HUES48 (cell line): Measurements from ENCODE around the gene FIBP.
"Not testable (repeated sequence)": the region's sequence is repeated elsewhere in the genome, so short reads cannot be mapped to it uniquely, and the experiment has no call there.

Experiments used
- H3K27ac ChIP-seq: one replicate; pipeline ENCODE4 v1.7.0; 2013; ENCODE audit warnings: low read depth, low read length, inconsistent platforms
- H3K27me3 ChIP-seq: 2 replicates; pipeline ENCODE4 v1.6.1; 2013; ENCODE audit warnings: mild to moderate bottlenecking, low read length; ENCODE audit not compliant: control insufficient read depth, insufficient read depth
- H3K36me3 ChIP-seq: 2 replicates; pipeline ENCODE4 v1.6.1; 2013; ENCODE audit warnings: low read length; ENCODE audit not compliant: control insufficient read depth, insufficient read depth
- H3K4me1 ChIP-seq: 2 replicates; pipeline ENCODE4 v1.6.1; 2013; ENCODE audit warnings: mild to moderate bottlenecking, low read length; ENCODE audit not compliant: control insufficient read depth, insufficient read depth
- H3K4me3 ChIP-seq: 2 replicates; pipeline ENCODE4 v1.5.1; 2013; ENCODE audit warnings: mild to moderate bottlenecking, low read depth, low read length
- H3K9ac ChIP-seq: 2 replicates; pipeline ENCODE4 v1.6.1; 2013; ENCODE audit warnings: mild to moderate bottlenecking, low read depth, low read length, moderate library complexity
- H3K9me3 ChIP-seq: 2 replicates; pipeline ENCODE4 v1.6.1; 2013; ENCODE audit warnings: low read length; ENCODE audit not compliant: control insufficient read depth, insufficient read depth

FIBP gene

GRCh38 chr11:65897020-65897471 lies 8.8 kb upstream of the FIBP start:
- Histone ChIP-seq H3K9me3 (no peaks in the 10 kb centered on the region), H3K9ac (no peak overlapping the region), H3K36me3 (no peaks in the 10 kb centered on the region), H3K27me3 (peaks cover 35% of the 10 kb centered on the region), H3K27ac (no peak overlapping the region), H3K4me3 (no peak overlapping the region), H3K4me1 (peaks cover 7% of the 10 kb centered on the region; the same call in 1 of the 2 replicates)

- no peak overlapping the region for H3K9ac ChIP-seq
- no peak overlapping the region for H3K4me3 ChIP-seq
- no peaks in the 10 kb centered on the region for H3K36me3 ChIP-seq
- H3K9me3 ChIP-seq: no peaks in the 10 kb centered on the region
- H3K4me1 ChIP-seq: peaks cover 10% of the 10 kb centered on the region; the same call in 1 of the 2 replicates
- no peak overlapping the region for H3K27ac ChIP-seq
- H3K27me3 ChIP-seq: peaks cover 31% of the 10 kb centered on the region
Measured at GRCh38 chr11:65896034-65896999, 8.0 kb upstream of the FIBP start.

GRCh38 chr11:65895482-65895981 lies 7.3 kb upstream of the FIBP start:
- Histone ChIP-seq H3K9me3 (no peaks in the 10 kb centered on the region), H3K27me3 (peaks cover 25% of the 10 kb centered on the region), H3K4me3 (no peak overlapping the region), H3K36me3 (no peaks in the 10 kb centered on the region), H3K9ac (no peak overlapping the region), H3K27ac (no peak overlapping the region), H3K4me1 (peaks cover 10% of the 10 kb centered on the region; the same call in 1 of the 2 replicates)

- H3K9me3 ChIP-seq: no peaks in the 10 kb centered on the region
- no peaks in the 10 kb centered on the region for H3K36me3 ChIP-seq
- no peak overlapping the region for H3K27ac ChIP-seq
- H3K9ac ChIP-seq: no peak overlapping the region
- peaks cover 27% of the 10 kb centered on the region for H3K27me3 ChIP-seq
- H3K4me3 ChIP-seq: no peak overlapping the region
- H3K4me1 ChIP-seq: peaks cover 19% of the 10 kb centered on the region
Measured at GRCh38 chr11:65894034-65894591, 5.8 kb upstream of the FIBP start.

GRCh38 chr11:65892661-65893317 lies 4.5 kb upstream of the FIBP start:
- Histone ChIP-seq H3K36me3 (no peaks in the 10 kb centered on the region), H3K27me3 (peaks cover 18% of the 10 kb centered on the region), H3K9me3 (no peaks in the 10 kb centered on the region), H3K4me1 (peaks cover 22% of the 10 kb centered on the region), H3K27ac (no peak overlapping the region), H3K9ac (no peak overlapping the region), H3K4me3 (no peak overlapping the region)

GRCh38 chr11:65892137-65892540 lies 3.9 kb upstream of the FIBP start:
- peak overlapping the region; percentile 75 for H3K27ac ChIP-seq
- peaks cover 25% of the 10 kb centered on the region for H3K4me1 ChIP-seq
- peaks cover 18% of the 10 kb centered on the region for H3K27me3 ChIP-seq
- H3K9me3 ChIP-seq, H3K36me3 ChIP-seq, H3K9ac ChIP-seq: not testable (repeated sequence)
- H3K4me3 ChIP-seq: peak overlapping the region; percentile 85

GRCh38 chr11:65891219-65892136 lies 3.2 kb upstream of the FIBP start:
- H3K4me3 ChIP-seq: peak overlapping the region; percentile 85
- H3K27me3 ChIP-seq: peaks cover 18% of the 10 kb centered on the region
- H3K36me3 ChIP-seq: peaks cover 6% of the 10 kb centered on the region
- H3K9me3 ChIP-seq: no peaks in the 10 kb centered on the region
- H3K27ac ChIP-seq: peak overlapping the region; percentile 75
- H3K4me1 ChIP-seq: peaks cover 25% of the 10 kb centered on the region
- H3K9ac ChIP-seq: peak overlapping the region; percentile 77; the same call in 1 of the 2 replicates

- Histone ChIP-seq H3K27ac (peak within 1 kb of the TSS; percentile 75), H3K9me3 (no peaks in the 10 kb centered on the region), H3K4me1 (peaks cover 25% of the 10 kb centered on the region), H3K4me3 (peak within 1 kb of the TSS; percentile 85), H3K36me3 (peaks cover 15% of the 10 kb centered on the region), H3K27me3 (peaks cover 18% of the 10 kb centered on the region), H3K9ac (peak within 1 kb of the TSS; percentile 77; the same call in 1 of the 2 replicates)
Measured at GRCh38 chr11:65890324-65891218, 2.3 kb upstream of the FIBP start, which contains the start of gene CCDC85B. TSS of gene CCDC85B (plus strand) at chr11:65890673. CDS start at chr11:65890784, 111 bp downstream.

- H3K4me1 ChIP-seq: peaks cover 23% of the 10 kb centered on the region
- H3K9ac ChIP-seq: peak overlapping the region; percentile 54; the same call in 1 of the 2 replicates
- peak overlapping the region; percentile 83 for H3K4me3 ChIP-seq
- H3K36me3 ChIP-seq: peaks cover 41% of the 10 kb centered on the region
- peaks cover 18% of the 10 kb centered on the region for H3K27me3 ChIP-seq
- H3K27ac ChIP-seq: peak overlapping the region; percentile 85
- no peaks in the 10 kb centered on the region for H3K9me3 ChIP-seq
Measured at GRCh38 chr11:65887723-65888162, 528 bp downstream of the FIBP start.
